HG02885 (cell line): ENCODE results near the gene PREB.

Experiments used
- ATAC-seq: cut with Tn5 transposase; IDR thresholded peaks from one replicate; pipeline ENCODE4 v1.9.1; 2021; ENCODE audit warnings: mild to moderate bottlenecking; ENCODE audit not compliant: unreplicated experiment, poor library complexity

Gene PREB

DNA sequence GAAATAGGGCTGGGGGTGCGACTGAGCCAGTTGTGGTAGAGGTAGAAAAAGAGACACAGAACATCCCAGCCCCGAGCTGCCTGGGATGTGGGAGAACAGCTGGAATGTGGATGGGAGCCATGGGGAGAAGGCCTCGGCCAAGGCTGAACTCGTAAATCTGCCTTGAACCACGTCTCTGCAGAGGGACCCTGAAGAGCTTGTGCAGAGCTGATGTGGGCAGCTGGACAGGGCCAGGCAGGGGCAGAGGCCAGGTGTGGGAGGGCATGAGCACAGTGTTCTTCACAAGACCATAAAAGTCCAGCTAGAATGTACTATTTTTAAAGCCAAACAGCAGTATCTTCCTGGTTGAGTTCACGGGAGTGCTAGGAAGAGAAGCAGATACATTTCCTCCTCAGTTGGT lies 20.1 kb upstream of the PREB start:
- no peak for ATAC-seq

DNA sequence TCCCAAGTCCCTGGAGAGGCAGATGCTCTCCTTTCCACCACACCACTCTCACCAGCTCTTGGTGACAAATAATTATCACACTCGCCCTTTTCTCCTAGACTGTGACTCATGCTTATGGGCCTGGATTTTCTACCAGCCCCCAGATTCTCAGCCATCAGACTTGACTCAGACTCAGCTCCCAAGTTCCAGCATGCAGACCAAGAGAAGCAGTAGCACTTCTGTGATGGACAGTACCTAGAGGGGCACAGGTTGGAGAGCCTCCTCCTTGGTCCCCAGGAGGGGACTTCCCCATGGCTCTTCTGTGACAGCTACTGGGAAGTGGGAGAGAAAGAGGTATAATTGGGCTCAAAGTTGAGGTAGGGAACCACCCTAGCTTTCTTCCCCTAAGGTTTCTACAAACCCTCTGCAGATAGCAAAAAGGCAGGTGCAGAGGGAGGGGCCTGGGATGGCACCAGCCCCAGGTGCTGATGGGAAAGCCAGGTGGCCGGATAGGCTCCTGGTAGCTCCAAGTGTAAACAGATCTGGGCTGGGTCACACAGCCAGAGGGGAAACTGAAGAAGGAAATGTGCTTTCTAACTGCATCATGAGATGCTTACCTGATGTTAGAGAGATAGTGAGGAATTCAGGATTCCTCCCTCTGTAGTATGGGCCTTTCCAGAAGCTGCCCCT lies 18.5 kb upstream of the PREB start:
- no peak for ATAC-seq

DNA sequence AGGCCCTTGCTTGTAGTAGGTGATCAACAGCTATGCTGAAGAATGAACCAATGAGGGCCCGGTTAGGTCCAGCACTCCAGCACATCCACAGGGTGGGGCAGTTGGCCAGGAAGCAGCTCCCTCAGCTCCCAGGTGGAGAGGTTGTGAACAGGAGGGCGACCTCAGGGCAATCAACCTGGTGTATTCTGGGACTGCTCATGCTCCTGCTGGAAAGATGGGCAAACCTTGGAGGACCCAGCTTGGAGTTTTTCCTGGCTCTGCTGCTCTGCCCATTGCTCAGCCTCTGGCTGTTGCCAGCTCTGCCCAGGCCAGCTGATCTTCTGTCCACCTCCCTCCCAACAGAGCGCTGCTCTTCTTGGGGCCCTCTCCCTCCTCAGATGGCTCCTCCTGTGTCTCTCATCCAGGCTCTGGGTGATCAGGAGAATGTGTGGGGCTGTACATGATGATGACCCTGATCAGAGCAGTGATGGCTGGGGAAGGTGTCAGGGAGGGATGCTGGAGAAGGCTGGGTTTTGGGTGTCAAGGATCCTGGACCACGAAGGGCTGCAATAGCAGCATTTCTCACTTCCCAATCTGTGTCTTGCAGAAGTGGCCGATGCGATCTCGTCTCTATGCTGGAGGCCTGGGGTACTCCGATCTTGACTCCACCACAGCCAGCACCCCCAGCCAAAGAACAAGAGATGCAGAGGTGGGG lies 17.8 kb upstream of the PREB start:
- ATAC-seq = no peak

DNA sequence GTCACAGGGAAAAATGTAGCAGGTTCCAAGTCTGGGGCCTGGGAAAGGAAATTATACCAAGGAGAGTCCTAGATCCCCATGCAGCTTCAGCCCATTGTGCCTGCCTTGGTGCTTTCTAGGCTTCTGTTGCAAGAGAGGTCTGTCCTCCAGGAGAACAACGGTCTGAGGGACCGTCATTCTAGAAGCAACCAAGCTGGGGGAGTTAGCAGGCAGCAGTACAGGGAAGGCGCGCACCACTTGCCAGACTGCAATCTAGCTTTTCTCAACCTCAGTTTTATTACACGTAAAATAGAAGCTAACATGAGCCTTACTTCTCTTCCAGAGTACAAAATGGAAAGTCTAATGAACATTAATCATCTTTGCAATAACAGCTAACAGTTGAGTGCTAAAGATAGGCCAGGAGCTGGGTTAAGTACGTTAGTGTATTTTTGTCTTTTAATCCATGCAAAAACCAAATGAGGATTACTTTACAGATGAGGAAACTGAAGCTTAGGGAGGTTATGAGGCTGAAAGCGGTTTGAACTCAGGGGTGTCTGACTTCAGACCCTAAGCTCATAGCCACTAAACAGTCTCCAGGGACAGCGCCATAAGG lies 16.3 kb upstream of the PREB start:
- ATAC-seq = no peak

DNA sequence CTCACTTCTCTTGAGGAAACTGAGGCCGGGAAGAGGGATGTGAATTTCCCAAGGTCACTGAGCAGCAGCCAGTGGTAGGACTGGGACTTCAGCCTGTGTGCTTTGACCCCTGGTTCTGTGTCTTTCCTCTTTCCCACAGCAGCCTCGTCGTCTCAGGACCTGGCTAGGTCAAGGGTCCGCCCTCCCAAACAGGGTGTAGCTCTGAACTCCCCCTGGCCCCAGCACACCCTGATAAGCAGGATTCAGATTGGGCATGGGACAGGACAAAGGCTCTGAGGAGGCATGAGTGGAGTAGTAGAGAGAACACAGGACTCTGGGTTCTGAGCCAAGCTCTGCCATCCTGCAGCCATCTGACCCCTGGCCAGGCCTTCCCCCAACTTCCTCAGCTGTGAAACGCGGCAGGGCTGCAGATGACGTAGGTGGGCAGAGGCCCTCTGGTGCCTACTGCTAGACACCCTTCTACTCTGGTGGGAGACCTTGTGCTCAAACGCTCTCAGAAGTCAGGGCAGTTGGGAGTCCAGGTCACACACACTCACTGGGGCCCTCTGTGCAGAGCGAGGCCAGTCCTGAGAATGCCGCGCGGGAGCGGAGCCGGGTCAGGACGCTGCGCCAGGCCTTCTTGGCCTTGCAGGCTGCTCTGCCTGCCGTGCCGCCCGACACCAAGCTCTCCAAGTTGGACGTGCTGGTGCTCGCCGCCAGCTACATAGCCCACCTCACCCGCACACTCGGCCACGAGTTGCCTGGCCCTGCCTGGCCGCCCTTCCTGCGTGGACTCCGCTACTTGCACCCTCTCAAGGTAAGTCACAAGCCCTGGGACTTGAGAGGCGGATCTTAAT lies 15.4 kb upstream of the PREB start:
- no peak for ATAC-seq

DNA sequence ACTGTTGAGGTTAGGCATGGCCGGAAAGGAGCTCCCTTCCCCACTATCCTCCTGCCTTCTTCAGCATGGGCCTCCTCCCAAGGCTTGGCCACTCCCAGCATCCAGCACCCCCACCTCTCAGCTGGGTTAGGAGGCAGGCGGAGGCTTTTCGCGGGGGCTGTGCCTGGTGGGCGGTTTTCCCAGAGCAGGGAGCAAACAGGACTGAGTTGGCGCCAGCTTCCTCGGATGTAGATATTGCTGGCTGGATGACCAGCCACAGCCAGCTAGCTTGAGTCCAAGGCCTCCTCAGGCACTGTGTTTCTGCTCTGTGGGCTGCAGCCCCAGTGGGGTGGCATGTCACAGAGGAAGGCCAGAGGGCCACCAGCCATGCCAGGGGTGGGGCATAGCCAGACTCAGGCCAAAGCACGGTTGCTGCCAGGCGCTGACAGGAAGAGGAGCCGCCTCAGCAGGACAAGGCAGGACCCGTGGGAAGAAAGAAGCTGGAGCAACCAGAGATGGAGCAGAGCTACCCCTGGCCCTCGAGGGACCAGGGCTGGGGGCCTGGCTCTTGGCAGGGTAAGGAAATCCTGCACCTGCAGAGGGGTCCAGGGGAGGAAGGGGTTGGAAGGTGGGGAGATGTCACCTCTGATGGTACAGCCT lies 14.5 kb upstream of the PREB start, which contains the start of gene TCF23:
Gene TCF23, plus strand, starts transcription at position 204 of the 639 bp plus-strand sequence. Its CDS starts 130 bp downstream, at position 334.
- ATAC-seq = no peak

DNA sequence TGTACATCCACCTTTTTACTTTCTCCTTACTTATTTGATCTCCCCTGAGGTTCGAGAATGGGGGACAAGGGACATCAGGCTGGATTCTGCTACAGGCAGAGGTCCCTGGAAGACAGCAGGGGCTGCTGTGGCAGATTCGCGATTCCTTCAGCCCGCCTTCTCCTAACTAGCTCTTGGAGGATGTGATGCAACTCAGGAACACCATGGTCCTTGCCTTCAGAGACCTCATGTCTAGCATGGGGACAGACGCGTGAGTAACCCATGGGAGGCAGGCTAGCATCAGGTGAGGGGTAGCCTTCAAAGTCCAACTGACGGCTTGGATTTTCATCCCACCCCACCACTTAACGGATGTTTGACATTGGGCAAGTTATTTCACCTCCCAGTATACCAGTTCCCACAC lies 13.5 kb upstream of the PREB start:
- no peak for ATAC-seq

DNA sequence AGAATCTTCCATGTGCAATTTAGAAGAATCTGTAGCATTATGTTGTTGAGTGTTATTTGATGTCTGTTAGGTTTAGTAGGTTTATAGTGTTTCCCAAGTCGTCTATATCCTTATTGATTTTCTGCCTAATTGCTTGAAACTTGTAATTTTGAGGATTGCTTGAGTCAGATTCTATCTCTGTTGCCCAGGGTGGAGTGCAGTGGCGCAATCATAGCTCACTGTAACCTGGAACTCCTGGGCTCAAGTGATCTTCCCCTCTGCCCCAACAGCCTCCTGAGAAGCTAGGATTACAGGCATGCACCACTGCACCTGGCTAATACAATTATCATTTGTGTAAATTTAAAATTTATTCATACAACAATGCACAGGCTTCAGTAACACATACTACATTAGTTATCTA lies 11.2 kb upstream of the PREB start:
- no peak for ATAC-seq

DNA sequence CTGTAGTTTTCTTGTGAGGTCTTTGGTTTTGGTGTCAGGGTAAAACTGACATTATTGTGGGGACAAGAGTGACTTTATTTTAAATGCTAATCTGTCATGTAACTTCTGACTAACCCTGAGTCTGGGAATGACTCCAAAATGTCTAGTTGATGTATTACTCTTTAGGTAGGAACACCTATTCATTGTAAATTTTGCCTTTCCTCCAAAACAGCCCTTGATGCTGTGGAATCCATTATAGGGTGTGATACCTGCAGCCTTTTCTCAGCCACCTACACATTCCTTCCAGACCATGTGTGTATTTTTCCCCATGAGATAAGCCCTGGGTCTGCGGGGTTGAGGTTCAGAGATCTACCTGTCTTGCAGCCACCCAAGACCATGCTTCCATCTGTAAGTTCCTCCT lies 8.8 kb upstream of the PREB start:
- no peak for ATAC-seq

DNA sequence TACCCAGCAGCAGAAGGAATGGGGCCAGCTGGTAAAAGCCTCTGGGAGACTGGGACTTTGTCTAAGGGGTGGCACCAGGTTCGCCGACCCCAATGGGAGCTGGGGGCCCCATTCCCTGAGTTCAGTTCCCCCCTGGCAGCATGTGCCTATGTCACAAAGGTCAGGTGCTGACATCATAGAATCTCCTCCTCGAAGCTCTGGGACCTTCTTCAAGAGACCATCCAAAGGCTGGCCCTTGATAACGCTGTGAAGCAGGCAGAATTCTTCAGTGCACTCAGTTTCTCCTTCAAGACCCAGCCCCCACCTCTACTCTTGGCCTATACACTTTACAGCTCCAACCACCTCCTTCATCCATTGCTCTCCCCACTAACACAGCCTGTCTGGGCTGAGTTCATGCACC lies 4.9 kb upstream of the PREB start, which contains the start of gene PRR30:
Gene PRR30, minus strand, starts transcription at position 101 of the 400 bp plus-strand sequence. CDS start 1,081 bp downstream, outside the sequence.
- ATAC-seq = no peak

DNA sequence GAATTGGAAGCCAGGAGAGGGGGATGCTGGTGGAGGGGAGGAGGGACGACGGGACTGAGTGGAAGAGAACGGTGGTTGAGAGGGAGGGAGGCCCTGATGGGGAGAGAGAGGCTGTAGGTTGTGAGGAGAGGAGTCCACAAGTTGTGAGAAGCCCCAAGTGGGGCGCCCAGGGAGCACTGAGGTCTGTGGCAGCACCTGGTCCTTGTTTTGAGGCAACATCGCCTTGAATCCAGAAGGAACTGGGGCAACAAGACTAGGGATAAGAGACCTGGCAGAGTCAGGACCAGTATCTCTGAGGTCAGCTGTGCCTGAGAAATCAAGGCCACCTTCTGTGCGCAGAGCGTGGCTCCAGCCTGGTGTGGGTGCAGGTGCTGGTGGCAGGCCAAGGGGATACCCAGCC lies 3.7 kb upstream of the PREB start:
- no peak for ATAC-seq

DNA sequence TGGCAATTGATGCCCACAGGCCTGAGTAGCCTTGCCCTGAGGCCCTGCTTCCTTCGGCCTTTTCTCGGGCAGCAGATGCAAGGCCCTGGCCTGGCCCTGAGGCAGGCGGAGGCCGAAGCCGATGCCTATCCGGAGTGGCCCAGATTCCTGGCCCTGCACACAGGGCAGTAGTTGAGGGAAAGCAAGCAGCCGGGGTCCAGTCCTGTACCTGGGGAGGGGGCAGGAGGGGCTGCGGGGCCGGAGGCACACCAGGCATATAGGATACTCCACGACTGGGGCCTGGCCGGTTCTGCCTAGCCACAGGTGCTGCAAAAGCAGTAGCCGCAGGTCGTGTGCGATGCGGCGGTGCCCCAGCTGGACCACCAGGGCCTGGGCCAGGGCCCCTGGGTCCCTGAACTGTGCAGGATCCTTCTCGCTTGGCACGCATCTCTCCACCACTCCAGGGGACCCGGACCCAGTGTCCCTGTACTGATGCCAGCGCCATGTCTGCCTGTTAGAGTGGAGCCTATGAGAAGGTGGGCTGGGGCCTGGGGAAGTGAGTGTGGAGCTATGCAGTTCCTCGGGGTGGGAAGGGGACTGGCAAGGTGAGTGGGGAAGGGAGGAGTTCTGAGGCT lies 3.0 kb upstream of the PREB start:
- no peak for ATAC-seq

DNA sequence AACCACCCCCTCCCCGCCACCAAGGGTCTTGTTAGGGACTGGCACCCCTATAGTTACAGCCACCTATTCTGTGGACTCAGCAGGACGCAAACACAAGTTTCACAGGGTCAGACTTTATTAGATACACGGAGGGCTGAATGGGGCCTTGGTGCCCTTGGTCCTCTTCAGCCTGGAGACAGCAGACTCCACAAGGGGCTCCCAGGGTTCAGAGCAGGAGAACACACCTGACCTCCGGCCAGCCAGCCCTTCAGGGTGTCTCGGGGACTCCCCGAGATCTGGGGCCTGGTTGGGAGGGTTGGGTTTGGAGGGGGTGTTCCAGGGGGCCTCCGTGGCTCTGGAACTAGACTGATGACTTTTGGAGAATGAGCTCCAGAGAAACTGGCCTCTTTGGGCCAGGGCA lies 2.3 kb upstream of the PREB start:
- ATAC-seq = no peak

DNA sequence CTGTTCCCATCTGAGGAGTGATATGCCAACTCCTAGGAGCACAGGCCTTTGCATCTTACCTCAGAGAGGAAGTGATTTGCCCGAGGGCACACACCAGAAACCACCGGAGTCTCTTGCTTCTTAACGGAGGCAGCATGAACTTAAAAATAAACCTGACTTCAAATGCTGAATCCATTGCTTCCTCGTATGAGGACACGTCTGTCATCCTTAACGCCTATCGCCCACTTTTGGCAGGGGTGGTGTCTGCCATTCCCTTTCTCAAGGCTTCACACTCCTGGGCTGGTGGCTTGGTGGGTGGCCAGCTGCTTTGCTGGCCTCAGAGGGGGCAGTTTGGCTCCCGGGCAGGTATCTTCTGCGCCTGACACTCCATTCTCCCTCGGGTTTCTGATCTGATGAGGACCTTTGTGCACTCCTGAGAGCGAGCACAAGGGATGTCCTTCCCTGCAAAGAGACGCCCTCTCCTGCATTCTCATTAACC lies 1.1 kb upstream of the PREB start:
- ATAC-seq = no peak

DNA sequence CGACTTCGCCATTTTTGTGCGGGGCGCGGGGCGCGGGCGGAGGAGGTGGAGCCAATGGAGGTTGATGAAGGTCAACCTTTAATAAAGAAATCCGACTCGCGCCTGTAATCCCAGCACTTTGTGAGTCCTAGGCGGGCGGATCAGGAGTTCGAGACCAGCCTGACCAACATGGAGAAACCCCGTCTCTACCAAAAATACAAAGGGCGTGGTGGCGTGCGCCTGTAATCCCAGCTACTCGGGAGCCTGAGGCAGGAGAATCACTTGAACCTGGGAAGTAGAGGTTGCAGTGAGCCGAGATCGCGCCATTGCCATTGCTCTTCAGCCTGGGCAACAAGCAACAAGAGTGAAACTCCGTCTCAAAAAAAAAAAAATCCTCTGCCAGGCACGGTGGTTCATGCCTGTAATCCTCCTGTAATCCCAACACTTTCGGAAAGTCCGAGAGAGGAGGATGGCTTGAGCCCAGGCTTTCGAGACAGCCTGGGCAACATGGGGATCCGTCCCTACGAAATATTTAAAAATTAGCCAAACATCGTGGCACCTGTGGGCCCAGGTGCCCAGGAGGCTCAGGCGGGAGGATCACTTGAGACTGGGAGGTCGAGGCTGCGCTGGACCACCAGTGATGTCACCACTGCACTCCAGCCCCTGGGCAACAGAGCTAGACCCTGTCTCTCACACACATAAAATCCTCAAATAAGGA lies 493 bp upstream of the PREB start:
- ATAC-seq = no peak

DNA sequence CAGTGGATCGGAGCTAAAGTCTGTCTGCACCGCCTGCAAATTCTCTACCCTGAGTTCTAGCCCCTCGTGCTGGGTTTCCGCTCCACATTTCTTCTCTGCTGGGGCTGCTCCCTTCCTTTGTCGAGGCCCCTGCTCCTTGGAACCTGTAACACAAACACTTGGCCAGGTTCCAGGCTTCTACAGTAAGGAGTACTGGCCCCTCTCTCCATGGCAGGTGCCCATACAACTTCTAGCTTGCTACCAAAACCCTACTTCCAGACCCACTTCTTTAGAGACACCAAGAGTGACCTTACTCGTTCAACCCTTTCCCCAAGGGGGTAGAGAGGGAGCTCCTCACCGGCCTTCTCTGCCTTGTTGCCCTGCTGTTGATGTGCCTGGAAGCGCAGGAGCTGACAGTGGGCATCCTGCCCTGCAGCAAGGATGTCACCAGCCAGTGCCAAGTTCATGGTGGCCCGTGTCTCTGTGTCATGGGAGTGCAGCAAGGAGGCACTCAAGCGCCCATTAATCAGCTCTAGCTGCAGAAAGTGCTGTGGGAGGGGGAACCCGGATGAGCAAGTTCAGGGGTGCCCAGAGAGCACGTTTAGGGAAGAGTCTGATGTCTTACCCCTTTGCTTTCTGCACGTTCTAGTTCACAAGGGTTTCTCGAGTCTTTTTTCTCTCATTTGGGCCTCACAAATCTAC lies 1.1 kb downstream of the PREB start:
- no peak for ATAC-seq

DNA sequence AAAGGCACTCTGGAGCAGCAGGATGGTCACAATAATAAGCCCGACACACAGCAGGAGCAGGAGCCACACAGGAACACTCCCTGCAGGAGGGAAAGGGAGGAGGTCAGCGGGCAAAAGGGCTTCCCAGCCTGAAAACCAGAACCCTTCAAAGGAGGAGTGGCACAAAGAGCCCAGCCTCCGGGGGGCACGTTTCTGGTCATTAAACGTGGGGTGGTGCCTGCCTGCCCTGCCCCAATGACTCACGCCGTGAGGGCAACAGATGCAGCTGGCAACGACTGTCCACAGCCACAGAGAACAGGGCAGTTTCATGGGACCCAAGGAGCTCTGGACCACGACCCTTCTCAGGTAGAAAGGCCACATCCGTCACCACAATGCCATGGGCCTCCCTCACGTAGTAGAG lies 3.0 kb downstream of the PREB start:
- no peak for ATAC-seq

DNA sequence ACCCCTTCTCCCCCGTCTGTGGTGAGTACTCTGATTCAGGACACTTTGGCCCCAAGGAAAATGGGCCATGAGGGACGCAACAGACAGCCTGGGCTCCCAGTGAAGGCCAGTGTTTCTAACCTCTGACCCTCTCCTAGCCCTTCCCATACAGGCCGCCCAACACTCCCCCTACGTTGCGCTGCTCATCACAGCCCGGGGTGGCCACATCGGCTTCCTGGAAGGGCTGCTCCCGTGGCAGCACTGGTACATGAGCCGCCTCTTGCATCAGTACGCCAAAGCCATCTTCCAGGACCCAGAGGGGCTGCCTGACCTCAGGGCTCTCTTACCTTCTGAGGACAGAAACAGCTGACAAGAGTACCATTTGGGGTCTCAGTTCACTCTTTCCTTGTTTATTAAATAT lies 4.0 kb downstream of the PREB start:
- ATAC-seq = no peak
